Neural cell (in vitro differentiated cells): Measurements from ENCODE around the gene TRPM3.

ENCODE experiments used
- EP300 ChIP-seq: fragments of 450-650 bp; conservative IDR thresholded peaks from 2 replicates; pipeline ENCODE4 v1.6.1; 2014; ENCODE audit warnings: antibody characterized with exemption, mild to moderate bottlenecking, moderate library complexity; ENCODE audit not compliant: poor library complexity, severe bottlenecking
- RAD21 ChIP-seq: fragments of 450-650 bp; conservative IDR thresholded peaks from 2 replicates; pipeline ENCODE4 v1.6.1; 2014; ENCODE audit warnings: antibody characterized with exemption, mild to moderate bottlenecking, moderate library complexity
- TAF1 ChIP-seq: IDR thresholded peaks from 2 replicates; pipeline ENCODE4 v1.6.1; 2012; ENCODE audit warnings: low read depth
- TF ChIP-seq, protein P1 (sequence below): fragments of 450-650 bp; IDR thresholded peaks from 2 replicates; pipeline ENCODE4 v1.5.1; 2014; ENCODE audit warnings: antibody characterized with exemption, mild to moderate bottlenecking, moderate library complexity; ENCODE audit not compliant: poor library complexity, severe bottlenecking
- TF ChIP-seq, protein P2 (sequence below): IDR thresholded peaks from 2 replicates; pipeline ENCODE4 v1.6.1; 2012; ENCODE audit warnings: borderline replicate concordance

DNA sequence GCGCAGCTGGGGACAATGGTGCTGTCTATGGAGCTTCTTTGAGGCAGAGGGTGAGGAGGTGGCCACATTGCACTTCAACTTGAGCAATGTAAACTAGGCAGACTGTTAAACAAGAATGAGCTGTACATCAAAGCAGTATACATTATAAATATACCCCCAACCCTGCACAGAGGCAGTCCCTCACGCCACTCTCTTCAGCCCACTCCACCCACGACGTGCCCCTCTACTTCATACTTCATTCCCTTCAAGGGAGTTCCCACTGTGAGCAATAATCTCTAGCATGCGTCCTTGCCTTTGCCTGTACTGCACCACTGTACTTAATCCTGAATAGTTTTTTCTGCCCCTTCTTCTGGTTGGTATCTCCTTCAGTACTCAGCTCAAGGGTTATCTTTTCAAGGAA is 14.4 kb downstream of the TRPM3 start:
- TF ChIP-seq, protein P1, sequence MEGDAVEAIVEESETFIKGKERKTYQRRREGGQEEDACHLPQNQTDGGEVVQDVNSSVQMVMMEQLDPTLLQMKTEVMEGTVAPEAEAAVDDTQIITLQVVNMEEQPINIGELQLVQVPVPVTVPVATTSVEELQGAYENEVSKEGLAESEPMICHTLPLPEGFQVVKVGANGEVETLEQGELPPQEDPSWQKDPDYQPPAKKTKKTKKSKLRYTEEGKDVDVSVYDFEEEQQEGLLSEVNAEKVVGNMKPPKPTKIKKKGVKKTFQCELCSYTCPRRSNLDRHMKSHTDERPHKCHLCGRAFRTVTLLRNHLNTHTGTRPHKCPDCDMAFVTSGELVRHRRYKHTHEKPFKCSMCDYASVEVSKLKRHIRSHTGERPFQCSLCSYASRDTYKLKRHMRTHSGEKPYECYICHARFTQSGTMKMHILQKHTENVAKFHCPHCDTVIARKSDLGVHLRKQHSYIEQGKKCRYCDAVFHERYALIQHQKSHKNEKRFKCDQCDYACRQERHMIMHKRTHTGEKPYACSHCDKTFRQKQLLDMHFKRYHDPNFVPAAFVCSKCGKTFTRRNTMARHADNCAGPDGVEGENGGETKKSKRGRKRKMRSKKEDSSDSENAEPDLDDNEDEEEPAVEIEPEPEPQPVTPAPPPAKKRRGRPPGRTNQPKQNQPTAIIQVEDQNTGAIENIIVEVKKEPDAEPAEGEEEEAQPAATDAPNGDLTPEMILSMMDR = no peak
- TF ChIP-seq, protein P2, sequence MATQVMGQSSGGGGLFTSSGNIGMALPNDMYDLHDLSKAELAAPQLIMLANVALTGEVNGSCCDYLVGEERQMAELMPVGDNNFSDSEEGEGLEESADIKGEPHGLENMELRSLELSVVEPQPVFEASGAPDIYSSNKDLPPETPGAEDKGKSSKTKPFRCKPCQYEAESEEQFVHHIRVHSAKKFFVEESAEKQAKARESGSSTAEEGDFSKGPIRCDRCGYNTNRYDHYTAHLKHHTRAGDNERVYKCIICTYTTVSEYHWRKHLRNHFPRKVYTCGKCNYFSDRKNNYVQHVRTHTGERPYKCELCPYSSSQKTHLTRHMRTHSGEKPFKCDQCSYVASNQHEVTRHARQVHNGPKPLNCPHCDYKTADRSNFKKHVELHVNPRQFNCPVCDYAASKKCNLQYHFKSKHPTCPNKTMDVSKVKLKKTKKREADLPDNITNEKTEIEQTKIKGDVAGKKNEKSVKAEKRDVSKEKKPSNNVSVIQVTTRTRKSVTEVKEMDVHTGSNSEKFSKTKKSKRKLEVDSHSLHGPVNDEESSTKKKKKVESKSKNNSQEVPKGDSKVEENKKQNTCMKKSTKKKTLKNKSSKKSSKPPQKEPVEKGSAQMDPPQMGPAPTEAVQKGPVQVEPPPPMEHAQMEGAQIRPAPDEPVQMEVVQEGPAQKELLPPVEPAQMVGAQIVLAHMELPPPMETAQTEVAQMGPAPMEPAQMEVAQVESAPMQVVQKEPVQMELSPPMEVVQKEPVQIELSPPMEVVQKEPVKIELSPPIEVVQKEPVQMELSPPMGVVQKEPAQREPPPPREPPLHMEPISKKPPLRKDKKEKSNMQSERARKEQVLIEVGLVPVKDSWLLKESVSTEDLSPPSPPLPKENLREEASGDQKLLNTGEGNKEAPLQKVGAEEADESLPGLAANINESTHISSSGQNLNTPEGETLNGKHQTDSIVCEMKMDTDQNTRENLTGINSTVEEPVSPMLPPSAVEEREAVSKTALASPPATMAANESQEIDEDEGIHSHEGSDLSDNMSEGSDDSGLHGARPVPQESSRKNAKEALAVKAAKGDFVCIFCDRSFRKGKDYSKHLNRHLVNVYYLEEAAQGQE = no peak
- no peak for TF ChIP-seq RAD21
- no peak for TF ChIP-seq EP300
- no peak for TF ChIP-seq TAF1
